HepG2 (cell line): ENCODE measurements around the gene SGPP2. TPM values are rescaled to one million over a fixed set of nuclear protein-coding genes. Genes with fewer than 3 reads are reported as not detected.

Experiments used
- ARHGAP35 ChIP-seq: sonication (generic); formaldehyde crosslinking; IDR thresholded peaks from 2 replicates; pipeline ENCODE4 v1.9.0; 2022; ENCODE audit warnings: mild to moderate bottlenecking, inconsistent platforms, moderate library complexity, missing genetic modification reagents, borderline replicate concordance
- HMG20A ChIP-seq: IDR thresholded peaks from 2 replicates; pipeline ENCODE4 v1.6.1; 2016; ENCODE audit warnings: borderline replicate concordance
- HMG20B ChIP-seq: conservative IDR thresholded peaks from 2 replicates; pipeline ENCODE4 v1.6.1; 2016; ENCODE audit warnings: missing genetic modification reagents, missing compliant biosample characterization
- HMGA1 ChIP-seq: sonication (generic); formaldehyde crosslinking; conservative IDR thresholded peaks from 2 replicates; pipeline ENCODE4 v1.4.0; 2020; ENCODE audit warnings: missing genetic modification reagents
- KAT2B ChIP-seq: fragments of 150-350 bp; IDR thresholded peaks from 2 replicates; pipeline ENCODE4 v1.6.1; 2014; ENCODE audit warnings: low read depth, low read length, borderline replicate concordance
- KLF9 ChIP-seq: IDR thresholded peaks from 2 replicates; pipeline ENCODE4 v1.6.1; 2016; ENCODE audit warnings: low read depth
- KMT2A ChIP-seq: sonication (generic); formaldehyde crosslinking; IDR thresholded peaks from 2 replicates; pipeline ENCODE4 v1.4.0; 2020; ENCODE audit warnings: missing genetic modification reagents
- MAFK ChIP-seq, 2 experiments: IDR thresholded peaks in 1 of 2; conservative IDR thresholded peaks in 1 of 2; 2 replicates each; pipeline ENCODE4 v1.6.1; 2011; ENCODE audit warnings: improper control_type of control experiment in 2 of 2, low read length in 2 of 2
- NKX3-1 ChIP-seq: sonication (generic); formaldehyde crosslinking; IDR thresholded peaks from 2 replicates; pipeline ENCODE4 v1.5.0; 2020; ENCODE audit warnings: missing genetic modification reagents
- NR1H2 ChIP-seq: sonication (generic); formaldehyde crosslinking; IDR thresholded peaks from 2 replicates; pipeline ENCODE4 v1.8.1; 2022; ENCODE audit warnings: low read depth, missing genetic modification reagents, borderline replicate concordance
- ONECUT2 ChIP-seq: sonication (generic); formaldehyde crosslinking; IDR thresholded peaks from 2 replicates; pipeline ENCODE4 v1.4.0; 2020; ENCODE audit warnings: missing genetic modification reagents
- PAF1 ChIP-seq: IDR thresholded peaks from 2 replicates; pipeline ENCODE4 v1.6.1; 2016; ENCODE audit warnings: missing genetic modification reagents, missing compliant biosample characterization
- RXRB ChIP-seq: IDR thresholded peaks from 2 replicates; pipeline ENCODE4 v1.6.1; 2016; ENCODE audit warnings: borderline replicate concordance, missing genetic modification reagents, missing compliant biosample characterization
- TARDBP ChIP-seq: sonication (generic); formaldehyde crosslinking; IDR thresholded peaks from 2 replicates; pipeline ENCODE4 v1.8.0; 2022; ENCODE audit warnings: mild to moderate bottlenecking, missing genetic modification reagents
- THAP11 ChIP-seq: IDR thresholded peaks from 2 replicates; pipeline ENCODE4 v1.6.1; 2016; ENCODE audit warnings: missing biosample characterization, missing genetic modification reagents
- TP53 ChIP-seq: sonication (generic); formaldehyde crosslinking; conservative IDR thresholded peaks from 2 replicates; pipeline ENCODE4 v1.4.0; 2020; ENCODE audit warnings: missing genetic modification reagents
- ZFAT ChIP-seq: sonication (generic); formaldehyde crosslinking; conservative IDR thresholded peaks from 2 replicates; pipeline ENCODE4 v1.8.1; 2023; ENCODE audit warnings: missing genetic modification reagents, inconsistent platforms
- ZMYM4 ChIP-seq: sonication (generic); formaldehyde crosslinking; IDR thresholded peaks from 2 replicates; pipeline ENCODE4 v1.8.1; 2023; ENCODE audit warnings: mild to moderate bottlenecking, missing genetic modification reagents
- ZNF207 ChIP-seq: fragments of 450-650 bp; IDR thresholded peaks from 2 replicates; pipeline ENCODE4 v1.6.1; 2016; ENCODE audit warnings: antibody characterized with exemption, borderline replicate concordance
- ZNF577 ChIP-seq: sonication (generic); formaldehyde crosslinking; IDR thresholded peaks from 2 replicates; pipeline ENCODE4 v1.4.0; 2020; ENCODE audit warnings: mild to moderate bottlenecking, low read depth, missing genetic modification reagents, borderline replicate concordance
- ZNF644 ChIP-seq: IDR thresholded peaks from 2 replicates; pipeline ENCODE4 v1.6.1; 2016; ENCODE audit warnings: low read depth
- ZNF7 ChIP-seq: IDR thresholded peaks from 2 replicates; pipeline ENCODE4 v1.6.1; 2016; ENCODE audit warnings: missing biosample characterization, missing genetic modification reagents
- ZNF792 ChIP-seq: IDR thresholded peaks from 2 replicates; pipeline ENCODE4 v1.6.1; 2016
- ZNF850 ChIP-seq: sonication (generic); formaldehyde crosslinking; conservative IDR thresholded peaks from 2 replicates; pipeline ENCODE4 v1.9.0; 2021; ENCODE audit warnings: mild to moderate bottlenecking, missing genetic modification reagents
- ZSCAN25 ChIP-seq: sonication (generic); formaldehyde crosslinking; IDR thresholded peaks from 2 replicates; pipeline ENCODE4 v1.8.0; 2022; ENCODE audit warnings: mild to moderate bottlenecking, missing genetic modification reagents
- polyA plus RNA-seq, 8 experiments: library from polyadenylated mRNA; depleted of rRNA in 3 of 8; stranded (reverse) in 7 of 8; unstranded in 1 of 8; fragments of >200 nt; fragmentation: Illumina TruSeq in 4 of 8; extraction: Trizol in 4 of 8; gene quantifications; 2 replicates each; pipeline versions ENCODE4 v1.2.1 to v1.2.3, GENCODE V29; 2011 to 2016; ENCODE audit warnings: low read depth in 4 of 8, missing spikeins in 1 of 8, mixed read lengths in 1 of 8; ENCODE audit not compliant: insufficient read depth in 1 of 8
- total RNA-seq, 5 experiments: library from RNA; depleted of rRNA; stranded (reverse); fragments of >200 nt; fragmentation: Illumina TruSeq; extraction: Trizol; gene quantifications; 2 replicates each; pipeline ENCODE4 v1.2.3, GENCODE V29; 2016; ENCODE audit warnings: low read depth in 1 of 5
- TF ChIP-seq, protein P1 (sequence below): IDR thresholded peaks from 2 replicates; pipeline ENCODE4 v1.6.1; 2016; ENCODE audit warnings: low read depth
- TF ChIP-seq, protein P2 (sequence below): sonication (generic); formaldehyde crosslinking; IDR thresholded peaks from 2 replicates; pipeline ENCODE4 v1.8.0; 2022; ENCODE audit warnings: mild to moderate bottlenecking, missing genetic modification reagents, borderline replicate concordance
- TF ChIP-seq, protein P3 (sequence below): sonication (generic); formaldehyde crosslinking; IDR thresholded peaks from 2 replicates; pipeline ENCODE4 v1.4.0; 2020; ENCODE audit warnings: missing genetic modification reagents, mild to moderate bottlenecking, borderline replicate concordance

The SGPP2 gene
- total and polyA plus RNA-seq, 2 of the 13 experiments (the other 11 are each of a cell fraction or from before 2014, with no cell fraction given), result not detected

- no peak for TF ChIP-seq TP53 (CRISPR knock-in tag)
- no peak for TF ChIP-seq KLF9 (CRISPR knock-in tag)
- peak; percentile 35; the same call in 1 of the 2 replicates for TF ChIP-seq RXRB
- 0 out of 2 replicates have a peak, but pooled peaks have one; percentile 24 for TF ChIP-seq THAP11
- peak; percentile 88 to 95 for TF ChIP-seq MAFK (conservative IDR thresholded peaks at IDR 0.05 in 1 of 2, IDR thresholded peaks at IDR 0.05 in 1 of 2; ENCODE audit: low read length in 2 of 2)
- no peak for TF ChIP-seq ZNF577 (CRISPR knock-in tag)
- peak; percentile 64; the same call in 1 of the 2 replicates for TF ChIP-seq TARDBP (CRISPR knock-in tag)
- TF ChIP-seq ZNF850 (CRISPR knock-in tag), result no peak
- no peak for TF ChIP-seq KAT2B
- no peak for TF ChIP-seq ZNF644 (CRISPR knock-in tag)
- no peak for TF ChIP-seq ZSCAN25
- TF ChIP-seq, protein P1, sequence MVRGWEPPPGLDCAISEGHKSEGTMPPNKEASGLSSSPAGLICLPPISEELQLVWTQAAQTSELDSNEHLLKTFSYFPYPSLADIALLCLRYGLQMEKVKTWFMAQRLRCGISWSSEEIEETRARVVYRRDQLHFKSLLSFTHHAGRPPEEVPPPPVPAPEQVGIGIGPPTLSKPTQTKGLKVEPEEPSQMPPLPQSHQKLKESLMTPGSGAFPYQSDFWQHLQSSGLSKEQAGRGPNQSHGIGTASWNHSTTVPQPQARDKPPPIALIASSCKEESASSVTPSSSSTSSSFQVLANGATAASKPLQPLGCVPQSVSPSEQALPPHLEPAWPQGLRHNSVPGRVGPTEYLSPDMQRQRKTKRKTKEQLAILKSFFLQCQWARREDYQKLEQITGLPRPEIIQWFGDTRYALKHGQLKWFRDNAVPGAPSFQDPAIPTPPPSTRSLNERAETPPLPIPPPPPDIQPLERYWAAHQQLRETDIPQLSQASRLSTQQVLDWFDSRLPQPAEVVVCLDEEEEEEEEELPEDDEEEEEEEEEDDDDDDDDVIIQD (CRISPR knock-in tag), result peak; percentile 46; the same call in 1 of the 2 replicates
- TF ChIP-seq ARHGAP35 (CRISPR knock-in tag), result no peak
- TF ChIP-seq ZNF7 (CRISPR knock-in tag), result peak; percentile 71; the same call in 1 of the 2 replicates
- TF ChIP-seq, protein P2, sequence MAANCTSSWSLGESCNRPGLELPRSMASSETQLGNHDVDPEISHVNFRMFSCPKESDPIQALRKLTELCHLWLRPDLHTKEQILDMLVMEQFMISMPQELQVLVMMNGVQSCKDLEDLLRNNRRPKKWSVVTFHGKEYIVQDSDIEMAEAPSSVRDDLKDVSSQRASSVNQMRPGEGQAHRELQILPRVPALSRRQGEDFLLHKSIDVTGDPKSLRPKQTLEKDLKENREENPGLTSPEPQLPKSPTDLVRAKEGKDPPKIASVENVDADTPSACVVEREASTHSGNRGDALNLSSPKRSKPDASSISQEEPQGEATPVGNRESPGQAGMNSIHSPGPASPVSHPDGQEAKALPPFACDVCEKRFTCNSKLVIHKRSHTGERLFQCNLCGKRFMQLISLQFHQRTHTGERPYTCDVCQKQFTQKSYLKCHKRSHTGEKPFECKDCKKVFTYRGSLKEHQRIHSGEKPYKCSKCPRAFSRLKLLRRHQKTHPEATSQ, result no peak
- TF ChIP-seq NR1H2, result no peak
- TF ChIP-seq, protein P3, sequence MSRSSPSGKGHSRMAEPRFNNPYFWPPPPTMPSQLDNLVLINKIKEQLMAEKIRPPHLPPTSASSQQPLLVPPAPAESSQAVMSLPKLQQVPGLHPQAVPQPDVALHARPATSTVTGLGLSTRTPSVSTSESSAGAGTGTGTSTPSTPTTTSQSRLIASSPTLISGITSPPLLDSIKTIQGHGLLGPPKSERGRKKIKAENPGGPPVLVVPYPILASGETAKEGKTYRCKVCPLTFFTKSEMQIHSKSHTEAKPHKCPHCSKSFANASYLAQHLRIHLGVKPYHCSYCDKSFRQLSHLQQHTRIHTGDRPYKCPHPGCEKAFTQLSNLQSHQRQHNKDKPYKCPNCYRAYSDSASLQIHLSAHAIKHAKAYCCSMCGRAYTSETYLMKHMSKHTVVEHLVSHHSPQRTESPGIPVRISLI (CRISPR knock-in tag), result no peak
- no peak for TF ChIP-seq KMT2A (CRISPR knock-in tag)
- TF ChIP-seq ZMYM4 (CRISPR knock-in tag), result no peak
- TF ChIP-seq ZFAT (CRISPR knock-in tag), result no peak
- TF ChIP-seq ONECUT2, result 0 out of 2 replicates have a peak, but pooled peaks have one; percentile 49
- no peak for TF ChIP-seq HMGA1 (CRISPR knock-in tag)
- TF ChIP-seq HMG20A, result peak; percentile 68; the same call in 1 of the 2 replicates
- TF ChIP-seq ZNF792 (CRISPR knock-in tag), result no peak
- TF ChIP-seq HMG20B (CRISPR knock-in tag), result no peak
- TF ChIP-seq NKX3-1, result no peak
- TF ChIP-seq ZNF207, result no peak
- no peak for TF ChIP-seq PAF1 (CRISPR knock-in tag)
Measured at GRCh38 chr2:222572751-222573174, 148.4 kb downstream of the SGPP2 start (continued).
